ENCODE measurements around the gene PCDHGA4.

PCDHGA4 gene

DNA sequence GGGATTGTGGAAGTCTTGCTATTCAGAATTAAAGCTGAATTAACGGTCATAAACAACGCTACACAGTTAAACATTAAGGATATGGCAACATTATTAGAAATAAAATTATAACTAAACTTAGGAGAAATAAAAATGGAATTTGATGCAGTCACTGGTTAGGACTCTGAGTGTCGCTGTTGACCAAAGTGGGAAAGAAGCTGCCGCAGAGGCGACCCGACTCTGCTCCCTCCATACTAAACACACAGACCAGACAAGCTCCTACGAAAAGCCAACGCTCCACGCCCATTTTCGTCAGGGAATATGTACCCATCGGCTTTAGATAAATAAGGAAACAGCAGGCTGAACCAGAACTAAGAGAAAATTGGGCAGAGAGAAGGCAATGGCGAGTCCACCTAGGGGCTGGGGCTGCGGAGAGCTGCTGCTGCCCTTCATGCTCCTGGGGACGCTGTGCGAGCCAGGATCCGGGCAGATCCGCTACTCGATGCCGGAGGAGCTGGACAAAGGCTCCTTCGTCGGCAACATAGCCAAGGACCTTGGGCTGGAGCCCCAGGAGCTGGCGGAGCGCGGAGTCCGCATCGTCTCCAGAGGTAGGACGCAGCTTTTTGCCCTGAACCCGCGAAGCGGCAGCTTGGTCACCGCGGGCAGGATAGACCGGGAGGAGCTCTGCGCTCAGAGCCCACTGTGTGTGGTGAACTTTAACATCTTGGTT, 9.3 kb downstream of the PCDHGA4 start, which contains the start of gene PCDHGA5:
PCDHGA5 (plus strand) TSS at position 211 of the 709 bp plus-strand sequence; CDS start at position 380, 169 bp downstream.
- H4K20me1 ChIP-seq (ENCODE audit: insufficient read depth, low read length) = no peaks in the 10 kb centered on the region
- H3K36me3 ChIP-seq (ENCODE audit: insufficient read depth, low read length) = no peaks in the 10 kb centered on the region
- H3K27ac ChIP-seq (ENCODE audit: low read length) = no peak within 1 kb of the TSS
- TF ChIP-seq EZH2 (IDR thresholded peaks at IDR 0.05; ENCODE audit: borderline replicate concordance, low read depth, low read length, severe bottlenecking) (no peak), CTCF (IDR thresholded peaks at IDR 0.05; ENCODE audit: borderline replicate concordance, extremely low read depth, low read length, poor library complexity, severe bottlenecking) (peak; percentile 8)
- H2AFZ ChIP-seq (ENCODE audit: low read depth, low read length) = no peak within 1 kb of the TSS
- ATAC-seq (ENCODE audit: insufficient read depth, low read depth) = no peak
- H3K4me3 ChIP-seq (ENCODE audit: low read depth in 1 of 2, low read length in 2 of 2) = no peak within 1 kb of the TSS
- H3K4me1 ChIP-seq (ENCODE audit: insufficient read depth, low read length) = peaks cover 3% of the 10 kb centered on the region; the same call in 1 of the 2 replicates
- no peak for DNase-seq
- H3K9me3 ChIP-seq (ENCODE audit: insufficient read depth, low read length, severe bottlenecking) = no peaks in the 10 kb centered on the region
- no peaks in the 10 kb centered on the region for H3K27me3 ChIP-seq (ENCODE audit: insufficient read depth, low read length, poor library complexity)
- no peaks in the 10 kb centered on the region for H3K79me2 ChIP-seq (ENCODE audit: insufficient read depth, low read length)
- H3K9ac ChIP-seq (ENCODE audit: low read depth, low read length) = no peak within 1 kb of the TSS
- H3K4me2 ChIP-seq (ENCODE audit: insufficient read depth, low read length) = no peak within 1 kb of the TSS

- no peak overlapping the region for H3K4me3 ChIP-seq (ENCODE audit: low read depth in 1 of 2, low read length in 2 of 2)
- no peak overlapping the region for H3K4me2 ChIP-seq (ENCODE audit: insufficient read depth, low read length)
- no peaks in the 10 kb centered on the region for H3K9me3 ChIP-seq (ENCODE audit: insufficient read depth, low read length, severe bottlenecking)
- no peaks in the 10 kb centered on the region for H3K4me1 ChIP-seq (ENCODE audit: insufficient read depth, low read length)
- H3K27ac ChIP-seq (ENCODE audit: low read length) = no peak overlapping the region
- no peak overlapping the region for H3K9ac ChIP-seq (ENCODE audit: low read depth, low read length)
- DNase-seq (no peak), ATAC-seq (ENCODE audit: insufficient read depth, low read depth) (no peak)
- no peaks in the 10 kb centered on the region for H3K36me3 ChIP-seq (ENCODE audit: insufficient read depth, low read length)
- H4K20me1 ChIP-seq (ENCODE audit: insufficient read depth, low read length) = no peaks in the 10 kb centered on the region
- peaks cover 4% of the 10 kb centered on the region for H3K27me3 ChIP-seq (ENCODE audit: insufficient read depth, low read length, poor library complexity)
- no peak overlapping the region for H2AFZ ChIP-seq (ENCODE audit: low read depth, low read length)
- no peaks in the 10 kb centered on the region for H3K79me2 ChIP-seq (ENCODE audit: insufficient read depth, low read length)
- TF ChIP-seq EZH2 (IDR thresholded peaks at IDR 0.05; ENCODE audit: borderline replicate concordance, low read depth, low read length, severe bottlenecking) (no peak), CTCF (IDR thresholded peaks at IDR 0.05; ENCODE audit: borderline replicate concordance, extremely low read depth, low read length, poor library complexity, severe bottlenecking) (no peak)
Measured at GRCh38 chr5:141366016-141366896, 11.4 kb downstream of the PCDHGA4 start.

- Histone ChIP-seq H3K9ac (ENCODE audit: low read depth, low read length) (no peak within 1 kb of the TSS), H3K27me3 (ENCODE audit: insufficient read depth, low read length, poor library complexity) (peaks cover 4% of the 10 kb centered on the region), H4K20me1 (ENCODE audit: insufficient read depth, low read length) (no peaks in the 10 kb centered on the region), H3K27ac (ENCODE audit: low read length) (no peak within 1 kb of the TSS), H2AFZ (ENCODE audit: low read depth, low read length) (no peak within 1 kb of the TSS), H3K36me3 (ENCODE audit: insufficient read depth, low read length) (no peaks in the 10 kb centered on the region), H3K4me2 (ENCODE audit: insufficient read depth, low read length) (no peak within 1 kb of the TSS), H3K4me3 (ENCODE audit: low read depth in 1 of 2, low read length in 2 of 2) (no peak within 1 kb of the TSS), H3K9me3 (ENCODE audit: insufficient read depth, low read length, severe bottlenecking) (no peaks in the 10 kb centered on the region), H3K4me1 (ENCODE audit: insufficient read depth, low read length) (no peaks in the 10 kb centered on the region), H3K79me2 (ENCODE audit: insufficient read depth, low read length) (no peaks in the 10 kb centered on the region)
- TF ChIP-seq CTCF (IDR thresholded peaks at IDR 0.05; ENCODE audit: borderline replicate concordance, extremely low read depth, low read length, poor library complexity, severe bottlenecking) (no peak), EZH2 (IDR thresholded peaks at IDR 0.05; ENCODE audit: borderline replicate concordance, low read depth, low read length, severe bottlenecking) (no peak)
- no peak for ATAC-seq (ENCODE audit: insufficient read depth, low read depth)
- no peak for DNase-seq
Measured at GRCh38 chr5:141369994-141370848, 15.4 kb downstream of the PCDHGA4 start, which contains the start of gene PCDHGB3. PCDHGB3 (plus strand) TSS chr5:141370242; CDS start chr5:141370395, 153 bp downstream.

Measured in DND-41 (cell line).